Activated T-cell treated with anti-CD3 and anti-CD28 coated beads, Interleukin-2, amount 50 U/mL, for 24 hours (primary cell): ENCODE measurements around the gene SH2D2A.

Experiments used
- DNase-seq: peaks from one replicate; pipeline ENCODE4 v3.0.0-alpha.2; 2020
- H3K27ac Mint-ChIP-seq: 2 replicates; pipeline ENCODE4 v1.8.0; 2020; ENCODE audit warnings: mild to moderate bottlenecking, mixed read lengths
- H3K27me3 Mint-ChIP-seq: 2 replicates; pipeline ENCODE4 v1.8.0; 2020; ENCODE audit warnings: mixed read lengths
- H3K36me3 Mint-ChIP-seq: 2 replicates; pipeline ENCODE4 v1.8.0; 2020; ENCODE audit warnings: low read depth, mixed read lengths
- H3K4me1 Mint-ChIP-seq: 2 replicates; pipeline ENCODE4 v1.8.0; 2020; ENCODE audit warnings: low read depth, mixed read lengths
- H3K4me3 Mint-ChIP-seq: 2 replicates; pipeline ENCODE4 v1.8.0; 2020; ENCODE audit warnings: mild to moderate bottlenecking, moderate library complexity, mixed read lengths
- H3K9me3 Mint-ChIP-seq: 2 replicates; pipeline ENCODE4 v1.8.0; 2020; ENCODE audit warnings: mixed read lengths

The SH2D2A gene

DNA sequence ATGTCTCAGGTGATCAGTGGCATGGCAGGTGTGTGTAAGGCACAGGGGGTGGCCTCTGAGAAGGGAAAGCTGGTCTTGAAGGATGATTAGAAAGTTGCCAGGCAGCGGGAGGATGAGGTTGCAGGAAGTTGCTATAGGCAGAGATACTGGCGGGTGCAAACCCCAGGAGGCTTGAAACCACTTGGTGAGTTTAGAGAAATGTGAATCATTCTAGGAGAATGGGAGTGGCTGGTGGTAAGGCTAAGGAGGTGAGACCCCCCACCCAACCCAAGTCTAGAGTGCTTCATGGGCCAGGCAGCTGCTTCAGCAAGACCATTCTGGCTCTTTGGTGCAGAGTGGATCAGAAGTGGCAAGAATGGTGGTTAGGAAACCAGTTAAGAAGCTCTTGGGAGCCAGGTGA lies 9.0 kb downstream of the SH2D2A start:
- H3K4me1 Mint-ChIP-seq, result peaks cover 66% of the 10 kb centered on the region
- no peaks in the 10 kb centered on the region for H3K27me3 Mint-ChIP-seq
- no peak overlapping the region for H3K4me3 Mint-ChIP-seq
- H3K9me3 Mint-ChIP-seq, result no peaks in the 10 kb centered on the region
- H3K36me3 Mint-ChIP-seq, result peaks cover 96% of the 10 kb centered on the region
- H3K27ac Mint-ChIP-seq, result peak overlapping the region; percentile 82
- peak; percentile 40 for DNase-seq

GRCh38 chr1:156806512-156807440 lies 9.9 kb downstream of the SH2D2A start:
- Mint-ChIP-seq H3K36me3 (peaks cover 95% of the 10 kb centered on the region), H3K4me1 (peaks cover 65% of the 10 kb centered on the region), H3K27ac (peak overlapping the region; percentile 82), H3K27me3 (no peaks in the 10 kb centered on the region), H3K4me3 (no peak overlapping the region), H3K9me3 (no peaks in the 10 kb centered on the region)
- peak; percentile 32 for DNase-seq

GRCh38 chr1:156805766-156806511 lies 10.7 kb downstream of the SH2D2A start:
- H3K4me1 Mint-ChIP-seq, result peaks cover 64% of the 10 kb centered on the region

DNA sequence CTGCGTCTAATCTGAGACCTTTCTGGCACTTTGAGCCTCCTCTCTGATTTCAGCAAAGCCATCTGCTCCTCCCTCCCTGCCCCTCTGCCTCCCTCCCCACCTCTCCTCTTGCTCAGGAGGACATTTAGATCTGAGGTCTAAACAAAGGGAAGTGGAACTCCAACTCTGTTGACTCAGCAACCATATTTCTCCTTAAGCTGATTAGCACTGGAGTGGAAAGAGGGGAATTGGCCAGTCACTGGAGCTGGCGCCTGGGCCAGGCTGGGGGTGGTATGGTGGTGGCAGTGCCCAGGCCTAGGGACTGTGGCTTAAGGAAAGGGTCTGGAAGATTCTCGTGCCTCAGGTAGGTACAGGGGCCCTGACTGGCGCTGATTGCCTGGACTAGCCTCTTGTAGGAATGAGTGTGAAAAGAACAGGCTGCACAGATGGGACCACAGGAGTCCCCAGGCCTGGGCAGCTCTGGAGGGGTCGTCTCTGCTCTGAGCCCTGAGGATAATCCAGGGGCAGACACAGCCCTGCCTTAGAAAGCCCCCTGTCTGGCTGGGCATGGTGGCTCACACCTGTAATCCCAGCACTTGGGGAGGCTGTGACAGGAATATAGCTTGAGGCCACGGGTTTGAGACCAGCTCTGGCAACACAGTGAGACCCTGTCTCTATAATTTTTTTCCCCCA lies 11.9 kb downstream of the SH2D2A start:
- H3K4me3 Mint-ChIP-seq, result no peak overlapping the region
- no peaks in the 10 kb centered on the region for H3K9me3 Mint-ChIP-seq
- no peaks in the 10 kb centered on the region for H3K27me3 Mint-ChIP-seq
- peaks cover 94% of the 10 kb centered on the region for H3K36me3 Mint-ChIP-seq
- no peak for DNase-seq
- peaks cover 54% of the 10 kb centered on the region for H3K4me1 Mint-ChIP-seq
- H3K27ac Mint-ChIP-seq, result peak overlapping the region; percentile 83

More at GRCh38 chr1:156805766-156806511, 10.7 kb downstream of the SH2D2A start:
- Mint-ChIP-seq H3K4me3 (no peak overlapping the region), H3K9me3 (no peaks in the 10 kb centered on the region), H3K27ac (peak overlapping the region; percentile 82), H3K27me3 (no peaks in the 10 kb centered on the region), H3K36me3 (peaks cover 94% of the 10 kb centered on the region)
- DNase-seq, result no peak

- H3K4me1 Mint-ChIP-seq, result peaks cover 50% of the 10 kb centered on the region
- H3K9me3 Mint-ChIP-seq, result no peaks in the 10 kb centered on the region
- peak overlapping the region; percentile 83 for H3K27ac Mint-ChIP-seq
- H3K27me3 Mint-ChIP-seq, result no peaks in the 10 kb centered on the region
- H3K4me3 Mint-ChIP-seq, result no peak overlapping the region
- DNase-seq, result no peak
- H3K36me3 Mint-ChIP-seq, result peaks cover 94% of the 10 kb centered on the region
Measured at GRCh38 chr1:156804026-156804425, 12.6 kb downstream of the SH2D2A start.

DNA sequence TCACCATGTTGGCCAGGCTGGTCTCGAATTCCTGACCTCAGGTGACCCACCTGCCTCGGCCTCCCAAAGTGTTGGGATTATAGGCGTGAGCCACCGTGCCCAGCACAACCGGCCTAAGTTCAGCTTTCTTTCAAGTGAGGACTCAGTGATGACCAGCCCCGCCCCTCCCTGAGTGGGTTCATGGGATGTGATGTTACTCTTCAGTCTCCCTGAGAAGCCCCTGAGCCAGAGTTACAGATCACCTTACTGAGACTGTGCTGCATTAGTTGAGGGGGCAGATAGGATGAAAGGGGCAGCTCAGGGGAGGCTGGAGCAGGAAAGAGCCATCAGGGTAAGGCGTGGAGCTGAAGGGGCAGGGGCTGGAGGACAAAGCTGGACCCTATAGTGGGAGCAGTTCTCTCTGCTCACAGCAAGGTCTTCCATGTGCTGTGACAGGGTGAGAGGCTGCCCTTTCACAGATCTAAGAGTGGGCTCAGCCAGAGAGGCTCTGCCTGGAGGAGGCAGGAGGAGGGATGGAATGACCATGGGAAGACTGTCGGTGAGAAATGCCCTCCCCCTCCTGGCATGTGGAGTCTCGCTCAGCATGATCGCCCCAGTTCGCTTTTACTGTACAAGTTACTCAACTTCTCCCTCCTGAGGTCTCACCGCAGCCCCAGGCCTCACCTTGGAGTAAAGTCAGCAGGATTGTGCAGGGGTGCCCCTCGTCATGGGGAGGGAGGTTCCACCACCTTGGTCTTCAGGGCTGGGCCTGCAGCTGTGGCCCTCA lies 13.4 kb downstream of the SH2D2A start:
- Mint-ChIP-seq H3K4me3 (no peak overlapping the region), H3K9me3 (no peaks in the 10 kb centered on the region), H3K4me1 (peaks cover 42% of the 10 kb centered on the region)

DNA sequence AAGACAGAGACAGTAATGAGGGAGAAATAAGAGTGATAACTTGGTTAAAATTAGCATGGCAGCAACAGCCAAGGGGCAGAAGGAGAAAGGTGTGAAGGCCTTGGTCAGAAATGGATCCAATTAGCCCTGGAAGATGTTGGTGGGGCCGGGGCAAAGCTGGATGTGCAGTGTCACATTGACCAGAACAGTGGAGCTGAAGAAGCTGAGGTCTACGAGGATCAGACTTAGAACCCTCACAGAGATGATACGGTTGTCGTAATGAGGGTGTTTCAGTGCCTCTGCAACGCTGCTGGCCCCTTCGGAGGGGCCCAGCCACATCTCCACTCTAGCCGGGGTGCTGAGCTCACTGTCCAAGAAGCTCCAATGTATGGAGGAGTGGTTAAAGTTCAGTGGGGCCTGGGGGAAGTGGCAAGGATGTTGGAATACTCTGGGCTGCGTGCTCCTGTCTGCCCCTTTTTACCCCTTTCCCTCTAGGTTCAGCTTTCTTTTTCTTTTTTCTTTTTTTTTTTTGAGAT lies 14.2 kb downstream of the SH2D2A start:
- Mint-ChIP-seq H3K27me3 (no peaks in the 10 kb centered on the region), H3K36me3 (peaks cover 93% of the 10 kb centered on the region), H3K9me3 (no peaks in the 10 kb centered on the region), H3K4me1 (peaks cover 34% of the 10 kb centered on the region), H3K27ac (peak overlapping the region; percentile 92), H3K4me3 (no peak overlapping the region)
- no peak for DNase-seq

More for the DNA sequence above, 13.4 kb downstream of the SH2D2A start:
- Mint-ChIP-seq H3K27me3 (no peaks in the 10 kb centered on the region), H3K36me3 (peaks cover 93% of the 10 kb centered on the region), H3K27ac (peak overlapping the region; percentile 83)
- DNase-seq, result no peak

DNA sequence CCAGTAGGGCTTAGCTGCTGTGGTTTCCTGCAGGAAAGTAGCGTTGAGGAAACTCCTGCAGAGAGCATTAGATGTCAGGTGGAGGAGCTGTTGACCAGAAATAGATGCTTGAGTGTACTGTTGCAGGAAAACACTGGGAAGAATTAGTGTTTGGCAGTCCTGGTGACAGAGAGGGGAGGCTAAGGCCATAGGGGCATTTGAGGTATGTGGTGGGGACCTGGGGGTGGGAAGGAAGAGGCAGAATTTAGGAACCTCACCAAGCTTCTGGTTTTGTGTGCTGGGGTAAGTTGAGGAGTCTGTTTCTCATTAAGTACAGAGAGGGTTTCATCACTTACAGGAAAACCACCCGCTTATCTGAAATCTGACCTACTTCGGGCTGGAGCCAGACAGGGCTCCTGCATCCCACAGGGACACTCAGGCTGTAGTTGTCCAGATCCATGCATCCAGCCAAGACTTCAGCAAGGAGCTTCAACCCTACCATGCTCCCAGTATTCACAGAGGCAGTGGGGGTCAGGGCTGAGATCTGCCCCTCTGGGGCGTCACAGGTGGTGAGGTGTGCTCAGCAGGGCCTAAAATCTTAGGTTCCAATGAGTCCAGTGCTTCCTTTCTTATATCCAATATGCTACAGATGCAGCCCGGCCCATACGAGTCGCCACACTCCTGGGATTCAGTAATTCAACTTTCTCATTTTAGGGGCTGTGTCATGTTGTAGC lies 15.1 kb downstream of the SH2D2A start:
- no peaks in the 10 kb centered on the region for H3K27me3 Mint-ChIP-seq
- no peak for DNase-seq
- peaks cover 93% of the 10 kb centered on the region for H3K36me3 Mint-ChIP-seq
- H3K4me3 Mint-ChIP-seq, result no peak overlapping the region
- H3K4me1 Mint-ChIP-seq, result peaks cover 27% of the 10 kb centered on the region
- no peaks in the 10 kb centered on the region for H3K9me3 Mint-ChIP-seq
- H3K27ac Mint-ChIP-seq, result peak overlapping the region; percentile 92

- Mint-ChIP-seq H3K4me1 (peaks cover 14% of the 10 kb centered on the region), H3K9me3 (no peaks in the 10 kb centered on the region), H3K4me3 (no peak overlapping the region), H3K36me3 (peaks cover 95% of the 10 kb centered on the region), H3K27ac (no peak overlapping the region), H3K27me3 (no peaks in the 10 kb centered on the region)
- DNase-seq, result no peak
Measured at GRCh38 chr1:156797212-156797871, 19.3 kb downstream of the SH2D2A start.

GRCh38 chr1:156796340-156797097 lies 20.1 kb downstream of the SH2D2A start:
- no peak overlapping the region for H3K4me3 Mint-ChIP-seq
- no peaks in the 10 kb centered on the region for H3K9me3 Mint-ChIP-seq
- no peak for DNase-seq
- peaks cover 7% of the 10 kb centered on the region for H3K4me1 Mint-ChIP-seq
- peaks cover 94% of the 10 kb centered on the region for H3K36me3 Mint-ChIP-seq
- H3K27me3 Mint-ChIP-seq, result no peaks in the 10 kb centered on the region
- no peak overlapping the region for H3K27ac Mint-ChIP-seq

- no peak overlapping the region for H3K4me3 Mint-ChIP-seq
- no peak overlapping the region for H3K27ac Mint-ChIP-seq
- no peaks in the 10 kb centered on the region for H3K27me3 Mint-ChIP-seq
- H3K4me1 Mint-ChIP-seq, result peaks cover 1% of the 10 kb centered on the region
- no peaks in the 10 kb centered on the region for H3K9me3 Mint-ChIP-seq
- no peak for DNase-seq
- H3K36me3 Mint-ChIP-seq, result peaks cover 94% of the 10 kb centered on the region
Measured at GRCh38 chr1:156795787-156796186, 20.9 kb downstream of the SH2D2A start.

DNA sequence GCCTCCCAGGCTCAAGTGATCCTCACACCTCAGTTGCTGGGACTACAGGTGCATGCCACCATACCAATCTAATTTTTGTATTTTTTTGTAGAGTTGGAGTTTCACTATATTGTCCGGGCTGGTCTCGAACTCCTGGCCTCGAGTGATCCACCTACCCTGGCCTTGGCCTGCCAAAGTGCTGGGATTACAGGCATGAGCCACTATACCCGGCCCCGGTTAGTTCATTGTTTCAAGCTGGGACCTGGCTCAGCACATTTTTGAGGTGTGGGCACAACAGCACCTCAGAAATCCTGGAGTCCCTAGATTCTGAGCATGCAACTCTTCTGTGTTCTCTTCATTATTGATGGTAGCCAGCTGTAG lies 21.3 kb downstream of the SH2D2A start:
- Mint-ChIP-seq H3K27me3 (no peaks in the 10 kb centered on the region), H3K4me3 (no peak overlapping the region), H3K36me3 (peaks cover 91% of the 10 kb centered on the region), H3K27ac (no peak overlapping the region), H3K4me1 (peaks cover 1% of the 10 kb centered on the region), H3K9me3 (no peaks in the 10 kb centered on the region)
- no peak for DNase-seq
